Endothelial cell of umbilical vein (primary cell): ENCODE data around the gene RBBP5. TPM values are rescaled to one million over a fixed set of nuclear protein-coding genes. Genes with fewer than 3 reads are reported as not detected.

ENCODE experiments used
- BruUV-seq: library from RNA; stranded (reverse); fragments of 400-500 nt; replicated peaks from 2 replicates; lab custom pipeline; 2021; lab: Mats Ljungman, UMichigan
- CTCF ChIA-PET: fragments of 300-600, 350-600 bp; sonication (Branson Sonifier 250); formaldehyde crosslinking; loops from one replicate; lab custom pipeline; 2021; ENCODE audit warnings: antibody characterized with exemption, inconsistent platforms; lab: Charles Lee
- POLR2A ChIA-PET: fragments of 300-600, 350-600 bp; sonication (Branson Sonifier 250); formaldehyde crosslinking; loops from one replicate; lab custom pipeline; 2021; ENCODE audit warnings: antibody characterized with exemption, inconsistent platforms; lab: Charles Lee
- DNase-seq: peaks from one replicate; pipeline ENCODE4 v3.0.0-alpha.2; 2011; ENCODE audit warnings: low read depth, low spot score
- FAIRE-seq: peaks from 2 replicates; lab custom pipeline; 2011; peaks lifted over from hg19 to GRCh38; lab: Jason Lieb, UNC
- H2AFZ ChIP-seq: 2 replicates; pipeline ENCODE4 v1.6.0; 2012; ENCODE audit warnings: low read depth, low read length, control low read depth, inconsistent platforms
- H3K27ac ChIP-seq: 2 replicates; pipeline ENCODE4 v1.5.1; 2011; ENCODE audit warnings: low read depth, mild to moderate bottlenecking, control low read depth, low read length, moderate library complexity; ENCODE audit not compliant: insufficient read depth
- H3K27me3 ChIP-seq, 2 experiments: 2 replicates each; pipeline versions ENCODE4 v1.6.0 to v1.6.1; 2011; ENCODE audit warnings: low read length in 2 of 2, mixed read lengths in 1 of 2; ENCODE audit not compliant: control insufficient read depth in 2 of 2, insufficient read depth in 2 of 2
- H3K36me3 ChIP-seq, 2 experiments: 2 replicates in 1 of 2; 3 replicates in 1 of 2; pipeline ENCODE4 v1.5.1; 2011; ENCODE audit warnings: low read length in 2 of 2, mild to moderate bottlenecking in 1 of 2, moderate library complexity in 1 of 2; ENCODE audit not compliant: control insufficient read depth in 2 of 2, insufficient read depth in 2 of 2; ENCODE audit errors: extremely low read depth in 1 of 2
- H3K4me1 ChIP-seq: 3 replicates; pipeline ENCODE4 v1.5.1; 2011; ENCODE audit warnings: mild to moderate bottlenecking, low read length; ENCODE audit not compliant: control insufficient read depth, insufficient read depth; ENCODE audit errors: extremely low read depth
- H3K4me2 ChIP-seq: 2 replicates; pipeline ENCODE4 v1.6.1; 2011; ENCODE audit warnings: low read length, control low read depth, mixed read lengths; ENCODE audit not compliant: insufficient read depth
- H3K4me3 ChIP-seq, 3 experiments: fragments of 200-600 bp in 1 of 3; sonication (generic), shearing (Covaris generic) in 1 of 3; replicated peaks in 1 of 3; 2 replicates each; pipeline ENCODE4 v1.5.1; 2011 to 2016; ENCODE audit warnings: control low read depth in 3 of 3, low read length in 3 of 3, mild to moderate bottlenecking in 2 of 3, inconsistent platforms in 1 of 3, low read depth in 1 of 3, moderate library complexity in 1 of 3; ENCODE audit not compliant: insufficient read depth in 1 of 3
- H3K79me2 ChIP-seq: 2 replicates; pipeline ENCODE4 v1.6.0; 2012; ENCODE audit warnings: low read length, inconsistent platforms; ENCODE audit not compliant: control insufficient read depth, insufficient read depth
- H3K9ac ChIP-seq: replicated peaks from 2 replicates; pipeline ENCODE3; 2011; ENCODE audit warnings: low read length, control low read depth; ENCODE audit not compliant: insufficient read depth; ENCODE audit errors: extremely low read depth
- H3K9me1 ChIP-seq: replicated peaks from 3 replicates; pipeline ENCODE4 v1.6.0; 2011; ENCODE audit warnings: mild to moderate bottlenecking, low read length; ENCODE audit not compliant: control insufficient read depth, insufficient read depth; ENCODE audit errors: extremely low read depth
- H3K9me3 ChIP-seq: replicated peaks from 2 replicates; pipeline ENCODE4 v1.5.1; 2012; ENCODE audit warnings: low read length, inconsistent platforms; ENCODE audit not compliant: control insufficient read depth, insufficient read depth
- H4K20me1 ChIP-seq: replicated peaks from 2 replicates; pipeline ENCODE3; 2011; ENCODE audit warnings: mild to moderate bottlenecking, low read length; ENCODE audit not compliant: control insufficient read depth, insufficient read depth; ENCODE audit errors: extremely low read depth
- CTCF ChIP-seq, 2 donors: IDR thresholded peaks; 1 replicate in 1 of 2; 2 replicates in 1 of 2; pipeline ENCODE4 v1.5.1; 2011; ENCODE audit warnings: low read length in 2 of 2, mild to moderate bottlenecking in 2 of 2, moderate library complexity in 2 of 2, control low read depth in 1 of 2, inconsistent platforms in 1 of 2, low read depth in 1 of 2; ENCODE audit not compliant: insufficient read depth in 1 of 2; ENCODE audit errors: extremely low read depth in 1 of 2
- EZH2 ChIP-seq: IDR thresholded peaks from 2 replicates; pipeline ENCODE4 v1.6.1; 2012; ENCODE audit warnings: borderline replicate concordance, low read depth, mild to moderate bottlenecking, moderate library complexity, low read length, inconsistent platforms; ENCODE audit not compliant: severe bottlenecking
- FOS ChIP-seq: IDR thresholded peaks from 2 replicates; pipeline ENCODE4 v1.6.1; 2011; ENCODE audit warnings: mild to moderate bottlenecking, low read length, moderate library complexity, borderline replicate concordance; ENCODE audit not compliant: insufficient read depth
- GATA2 ChIP-seq: IDR thresholded peaks from 2 replicates; pipeline ENCODE4 v1.7.0; 2011; ENCODE audit warnings: low read depth, mild to moderate bottlenecking, moderate library complexity, mixed read lengths, low read length; ENCODE audit not compliant: insufficient read length, insufficient read depth
- JUN ChIP-seq: IDR thresholded peaks from 2 replicates; pipeline ENCODE4 v1.6.1; 2011; ENCODE audit warnings: borderline replicate concordance, low read depth; ENCODE audit not compliant: insufficient read length, insufficient read depth
- MAX ChIP-seq: IDR thresholded peaks from 2 replicates; pipeline ENCODE4 v1.6.1; 2011; ENCODE audit not compliant: insufficient read depth, insufficient read length
- MYC ChIP-seq: IDR thresholded peaks from one replicate; pipeline ENCODE4 v1.6.1; 2011; ENCODE audit warnings: mild to moderate bottlenecking, low read depth, low read length
- POLR2A ChIP-seq: IDR thresholded peaks from 2 replicates; pipeline ENCODE4 v1.6.1; 2012; ENCODE audit warnings: low read depth, mild to moderate bottlenecking, control low read depth, low read length
- POLR2AphosphoS5 ChIP-seq: IDR thresholded peaks from 2 replicates; pipeline ENCODE4 v1.6.1; 2012; ENCODE audit warnings: low read depth, mild to moderate bottlenecking, control low read depth, low read length, moderate library complexity; ENCODE audit not compliant: insufficient read depth
- dilution Hi-C: fragments of 300-500 bp; cut with MboI; formaldehyde crosslinking; loops from one replicate; pipeline ENCODE4 v1.15.0; 2019; ENCODE audit warnings: low sequenced_read_pairs; ENCODE audit not compliant: extremely low pct_ligation_motif_present
- intact Hi-C: fragments of 100-400 bp; cut with micrococcal nuclease; formaldehyde crosslinking; loops from one replicate; pipeline ENCODE4 v1.10.0; 2022
- polyA plus RNA-seq, 4 experiments: library from polyadenylated mRNA; depleted of rRNA in 3 of 4; stranded (reverse) in 3 of 4; unstranded in 1 of 4; fragments of >200 nt; gene quantifications; 2 replicates each; pipeline versions ENCODE4 v1.2.1 to v1.2.3, GENCODE V29; 2011 to 2012; ENCODE audit warnings: missing spikeins in 1 of 4
- total RNA-seq: library from RNA; stranded (reverse); gene quantifications from 2 replicates; pipeline ENCODE4 v1.2.3, GENCODE V29; 2021

The RBBP5 gene
- total and polyA plus RNA-seq, 2 donors (not counting 3 experiments of a cell fraction or from before 2014, with no cell fraction given), result 5.8 to 14.2 TPM

- no peak overlapping the region for H3K4me3 ChIP-seq
- intact Hi-C loops, result no loop called here
- ChIA-PET CTCF (interaction anchor here (1.4 kb wide), 1 partner anchor 13 kb away, joined by 3 read pairs; no protein-coding TSS in a partner anchor), POLR2A (no interaction called here)
- H3K79me2 ChIP-seq, result no peaks in the 10 kb centered on the region
- TF ChIP-seq CTCF (IDR thresholded peaks at IDR 0.05; ENCODE audit: extremely low read depth in 1 of 2, insufficient read depth in 1 of 2, low read depth in 1 of 2, low read length in 2 of 2), result no peak
- TF ChIP-seq FOS, result no peak
- TF ChIP-seq EZH2, result no peak
- H3K4me2 ChIP-seq, result no peak overlapping the region
- DNase-seq (no peak), FAIRE-seq (no peak)
- no peak overlapping the region for H2AFZ ChIP-seq
- H3K9me3 ChIP-seq, result no peaks in the 10 kb centered on the region
- H3K27ac ChIP-seq, result no peak overlapping the region
- no peaks in the 10 kb centered on the region for H3K27me3 ChIP-seq
- no peaks in the 10 kb centered on the region for H4K20me1 ChIP-seq
- H3K9me1 ChIP-seq, result no peaks in the 10 kb centered on the region
- no peaks in the 10 kb centered on the region for H3K36me3 ChIP-seq
- no peak overlapping the region for H3K9ac ChIP-seq
- no TSS peak for BruUV-seq
- dilution Hi-C loops, result no loop called here
- no peaks in the 10 kb centered on the region for H3K4me1 ChIP-seq
Measured at GRCh38 chr1:205128050-205128449, 6.3 kb upstream of the RBBP5 start.

DNA sequence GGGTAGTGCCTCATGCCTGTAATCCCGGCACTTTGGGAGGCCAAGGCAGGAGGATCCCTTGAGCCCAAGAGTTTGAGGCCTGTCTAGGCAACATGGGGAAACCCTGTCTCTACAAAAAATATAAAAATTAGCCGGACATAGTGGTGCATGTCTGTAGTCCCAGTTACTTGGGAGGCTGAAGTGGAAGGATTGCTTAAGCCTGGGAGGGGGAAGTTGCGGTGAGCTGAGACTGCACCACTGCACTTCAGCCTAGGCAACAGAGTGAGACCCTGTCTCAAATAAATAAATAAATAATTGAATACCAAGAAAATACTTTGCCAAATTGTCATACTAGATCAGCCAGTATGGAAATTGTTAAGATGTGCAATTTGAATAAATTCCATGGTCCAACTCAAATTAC, 5.9 kb upstream of the RBBP5 start:
- Histone ChIP-seq H3K9me1 (no peaks in the 10 kb centered on the region), H3K9me3 (no peaks in the 10 kb centered on the region), H4K20me1 (no peaks in the 10 kb centered on the region), H3K36me3 (no peaks in the 10 kb centered on the region), H3K79me2 (no peaks in the 10 kb centered on the region), H3K27ac (no peak overlapping the region), H3K4me2 (no peak overlapping the region), H3K27me3 (no peaks in the 10 kb centered on the region), H3K9ac (no peak overlapping the region), H3K4me1 (peaks cover 3% of the 10 kb centered on the region), H2AFZ (no peak overlapping the region), H3K4me3 (no peak overlapping the region)
- no peak for DNase-seq
- TF ChIP-seq POLR2AphosphoS5 (no peak), MAX (no peak), CTCF (IDR thresholded peaks at IDR 0.05; ENCODE audit: extremely low read depth in 1 of 2, insufficient read depth in 1 of 2, low read depth in 1 of 2, low read length in 2 of 2) (no peak), MYC (no peak), GATA2 (no peak), POLR2A (no peak), JUN (no peak), EZH2 (no peak), FOS (no peak)
- CTCF ChIA-PET, result interaction anchor here (1.4 kb wide), 1 partner anchor 14 kb away, joined by 3 read pairs; no protein-coding TSS in a partner anchor
- POLR2A ChIA-PET, result no interaction called here
- no peak for FAIRE-seq
- dilution Hi-C loops, result no loop called here
- intact Hi-C loops, result no loop called here
- no TSS peak for BruUV-seq
